GM06990 (cell line): ENCODE data around the gene HLA-DQA2.

Experiments
- DNase-seq: peaks from one replicate; pipeline ENCODE4 v3.0.0-alpha.2; 2011; ENCODE audit not compliant: insufficient read length; ENCODE audit errors: extremely low read depth
- H3K27me3 ChIP-seq: replicated peaks from 2 replicates; pipeline ENCODE4 v1.6.0; 2011; ENCODE audit warnings: low read length; ENCODE audit not compliant: control insufficient read depth, insufficient read depth
- H3K36me3 ChIP-seq: 2 replicates; pipeline ENCODE4 v1.5.1; 2011; ENCODE audit warnings: low read length; ENCODE audit not compliant: control insufficient read depth, insufficient read depth
- H3K4me3 ChIP-seq: replicated peaks from 2 replicates; pipeline ENCODE4 v1.5.1; 2011; ENCODE audit warnings: low read depth, mild to moderate bottlenecking, control low read depth, low read length
- CTCF ChIP-seq: IDR thresholded peaks from 2 replicates; pipeline ENCODE4 v1.5.1; 2011; ENCODE audit warnings: low read length, control low read depth, mild to moderate bottlenecking, inconsistent platforms; ENCODE audit not compliant: insufficient read depth, poor library complexity, severe bottlenecking

The HLA-DQA2 gene

GRCh38 chr6:32709625-32710024 is 31.6 kb upstream of the HLA-DQA2 start:
- no peak overlapping the region for H3K4me3 ChIP-seq
- no peaks in the 10 kb centered on the region for H3K36me3 ChIP-seq
- no peaks in the 10 kb centered on the region for H3K27me3 ChIP-seq
- no peak for TF ChIP-seq CTCF
- no peak for DNase-seq

GRCh38 chr6:32713241-32713640 is 27.9 kb upstream of the HLA-DQA2 start:
- no peaks in the 10 kb centered on the region for H3K27me3 ChIP-seq
- no peak for DNase-seq
- TF ChIP-seq CTCF: no peak
- H3K36me3 ChIP-seq: no peaks in the 10 kb centered on the region
- no peak overlapping the region for H3K4me3 ChIP-seq

GRCh38 chr6:32716396-32716795 is 24.8 kb upstream of the HLA-DQA2 start:
- Histone ChIP-seq H3K27me3 (no peaks in the 10 kb centered on the region), H3K4me3 (no peak overlapping the region), H3K36me3 (no peaks in the 10 kb centered on the region)
- no peak for DNase-seq
- no peak for TF ChIP-seq CTCF

GRCh38 chr6:32718879-32719278 is 22.3 kb upstream of the HLA-DQA2 start:
- no peaks in the 10 kb centered on the region for H3K27me3 ChIP-seq
- TF ChIP-seq CTCF: no peak
- no peaks in the 10 kb centered on the region for H3K36me3 ChIP-seq
- DNase-seq: peak; percentile 15
- no peak overlapping the region for H3K4me3 ChIP-seq

GRCh38 chr6:32738126-32738525 is 3.1 kb upstream of the HLA-DQA2 start:
- H3K27me3 ChIP-seq: no peaks in the 10 kb centered on the region

More at GRCh38 chr6:32738126-32738525, 3.1 kb upstream of the HLA-DQA2 start:
- Histone ChIP-seq H3K4me3 (no peak overlapping the region), H3K36me3 (no peaks in the 10 kb centered on the region)
- no peak for TF ChIP-seq CTCF
- DNase-seq: no peak
